ENCODE results near the gene ZNF341.

ZNF341 gene

GRCh38 chr20:33687993-33688937 is 43.5 kb upstream of the ZNF341 start:
- TF ChIP-seq CTCF (IDR thresholded peaks at IDR 0.05): no peak

DNA sequence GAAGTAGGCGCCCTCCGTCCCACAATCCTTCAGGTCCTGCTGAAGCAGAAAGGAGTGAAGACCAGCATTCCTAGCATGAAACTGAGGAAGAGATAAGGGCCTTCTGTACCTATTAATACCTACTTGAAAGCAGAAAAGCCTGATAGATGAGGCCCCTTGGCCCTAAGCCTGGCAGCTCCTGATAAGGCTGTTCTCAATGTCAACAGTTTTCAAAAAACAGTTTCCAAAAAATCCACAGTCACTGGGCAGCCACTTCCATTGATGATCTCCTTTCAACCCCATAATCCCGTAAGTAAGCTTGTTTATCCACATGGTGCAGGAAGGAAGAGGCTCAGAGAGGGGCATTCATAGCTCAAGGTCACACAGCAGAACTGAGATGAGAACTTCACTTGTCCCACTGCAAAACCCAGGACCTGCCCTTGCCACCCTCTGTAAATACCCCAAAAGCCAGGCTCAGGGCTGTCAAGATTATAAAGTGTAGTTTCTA is 42.8 kb upstream of the ZNF341 start:
- no peak for TF ChIP-seq CTCF (IDR thresholded peaks at IDR 0.05)

DNA sequence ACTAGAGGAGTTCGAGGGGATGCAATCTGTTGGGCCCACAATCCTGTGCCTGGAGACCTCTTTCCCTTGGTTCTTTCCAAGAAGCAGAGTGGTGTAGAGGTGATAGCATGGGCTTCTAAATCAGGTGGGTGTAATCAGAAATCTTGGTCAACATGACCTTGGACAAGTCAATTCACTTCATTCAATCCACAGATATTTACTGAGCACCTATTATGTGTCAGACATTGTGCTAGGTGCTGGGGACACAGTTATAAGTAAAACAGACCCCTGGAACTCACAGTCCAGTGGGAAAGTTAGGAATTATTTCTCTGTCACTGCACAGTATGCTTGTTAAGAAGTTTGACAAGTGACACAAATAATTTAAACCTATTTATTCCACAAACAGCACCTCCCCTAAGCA is 42.3 kb upstream of the ZNF341 start:
- TF ChIP-seq CTCF (IDR thresholded peaks at IDR 0.05): no peak

DNA sequence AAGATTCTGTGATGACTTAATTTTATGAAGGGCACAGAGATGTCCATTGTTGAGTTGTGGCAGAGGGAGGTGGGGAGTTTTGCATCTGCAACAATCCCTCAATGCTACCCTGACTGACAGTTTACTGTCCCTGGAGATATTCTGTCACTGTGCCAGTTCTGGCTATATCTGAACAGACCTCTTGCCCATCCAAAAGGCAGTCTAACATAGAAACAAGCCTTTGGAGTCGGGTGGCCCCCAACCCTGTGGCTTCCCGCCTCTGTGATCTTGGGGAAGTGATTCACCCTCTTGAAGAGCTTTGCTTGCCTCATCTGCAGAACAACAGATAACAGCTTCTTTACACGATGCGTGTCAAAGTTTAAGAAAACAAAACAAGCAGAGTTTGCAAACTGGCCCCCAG is 41.8 kb upstream of the ZNF341 start:
- no peak for TF ChIP-seq CTCF (IDR thresholded peaks at IDR 0.05)

DNA sequence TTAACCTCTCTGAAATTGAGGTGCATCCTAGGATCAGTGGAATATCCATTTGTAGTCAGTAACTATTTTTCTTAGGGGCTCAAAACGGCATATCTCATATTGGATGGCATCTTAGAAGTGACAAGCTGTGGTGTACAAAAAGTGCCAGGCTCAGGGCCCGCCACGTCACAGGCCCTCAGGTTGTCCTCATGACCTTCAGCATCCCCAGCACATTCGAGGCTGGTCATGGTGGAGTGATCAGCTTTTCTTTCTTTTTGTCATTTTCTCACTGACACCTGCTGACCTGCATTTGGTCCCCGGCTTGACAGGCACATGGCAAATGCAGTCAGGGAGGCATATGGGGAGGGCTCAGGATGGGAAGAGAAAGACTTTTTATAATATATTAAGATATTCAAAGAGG is 38.5 kb upstream of the ZNF341 start:
- TF ChIP-seq CTCF (IDR thresholded peaks at IDR 0.05): no peak

DNA sequence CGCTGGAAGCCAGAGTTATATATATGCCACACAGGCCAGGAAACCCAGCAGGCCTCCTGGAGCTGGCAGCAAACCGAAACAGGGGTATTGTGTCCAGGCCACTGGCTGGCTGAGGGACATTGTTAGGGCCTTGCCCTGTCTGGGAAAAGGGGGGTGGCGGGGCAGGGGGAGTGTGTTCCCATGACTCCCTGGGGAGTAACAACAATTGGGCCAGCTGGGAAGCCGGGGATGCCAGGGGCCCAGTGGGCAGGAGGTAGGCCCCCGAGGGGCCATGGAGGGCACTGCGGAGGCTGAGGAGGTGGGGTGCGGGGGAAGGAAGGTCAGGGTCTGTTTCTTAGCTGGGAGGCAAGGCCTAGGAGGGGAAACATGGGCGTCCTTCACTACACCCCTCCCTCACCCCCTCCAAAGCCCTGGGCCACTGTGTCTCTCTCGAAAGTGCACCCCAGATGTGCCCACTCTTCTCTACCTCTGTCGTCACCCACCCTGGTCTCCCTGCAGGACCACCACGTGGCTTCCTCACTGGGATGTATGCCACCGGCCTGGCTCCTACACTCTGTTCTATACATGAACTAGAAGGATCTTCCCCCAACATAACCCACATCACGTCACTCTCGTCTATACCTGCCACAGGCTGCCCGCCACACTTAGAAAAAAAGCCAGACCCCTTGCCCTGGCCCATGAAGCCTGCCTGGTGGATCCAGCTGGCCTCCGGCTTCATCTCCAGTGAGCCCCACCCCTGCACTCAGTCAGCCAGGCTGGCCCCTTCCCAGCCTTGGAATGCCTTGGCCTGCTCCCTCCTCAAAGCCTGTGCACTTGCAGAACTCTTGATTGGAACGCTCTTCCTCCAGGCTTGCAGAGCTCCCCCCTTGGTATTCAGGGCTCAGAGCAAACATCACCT is 37.8 kb upstream of the ZNF341 start:
- TF ChIP-seq CTCF (IDR thresholded peaks at IDR 0.05): no peak

DNA sequence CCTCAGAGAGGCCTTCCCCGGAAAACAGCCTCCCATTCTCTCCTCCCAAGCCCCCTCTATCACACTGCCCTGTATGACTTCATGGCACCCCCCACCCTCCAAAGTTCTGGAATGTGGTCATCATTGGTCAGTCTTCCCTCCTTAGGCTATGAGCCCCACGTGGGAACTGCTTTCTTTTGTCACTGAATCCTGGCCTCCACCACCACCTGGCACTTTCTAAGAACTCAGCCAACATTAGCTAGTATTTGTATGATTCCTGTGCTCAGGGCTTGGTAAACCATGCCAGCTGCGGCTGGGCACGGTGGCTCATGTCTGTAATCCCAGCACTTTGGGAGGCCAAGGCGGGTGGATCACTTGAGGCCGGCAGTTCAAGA is 37.2 kb upstream of the ZNF341 start:
- no peak for TF ChIP-seq CTCF (IDR thresholded peaks at IDR 0.05)

Measured in LNCAP (cell line).